ENCODE data around the gene RCN1.

GRCh38 chr11:32081901-32082300 lies 9.0 kb upstream of the RCN1 start:
- no peak for TF ChIP-seq SP1 (IDR thresholded peaks at IDR 0.05; ENCODE audit: low read depth)
- TF ChIP-seq CTCF (IDR thresholded peaks at IDR 0.05 in 2 of 3, conservative IDR thresholded peaks at IDR 0.05 in 1 of 3; ENCODE audit: borderline replicate concordance in 1 of 3, insufficient read depth in 1 of 3, low read depth in 2 of 3, low read length in 2 of 3), result no peak
- no peak for TF ChIP-seq POLR2A (IDR thresholded peaks at IDR 0.05; ENCODE audit: borderline replicate concordance, extremely low read depth, insufficient read depth, insufficient read length)
- no peak for TF ChIP-seq MAX (IDR thresholded peaks at IDR 0.05)
- no peak for TF ChIP-seq ZNF274 (IDR thresholded peaks at IDR 0.05; ENCODE audit: low read depth, low read length)
- TF ChIP-seq YY1 (IDR thresholded peaks at IDR 0.05; ENCODE audit: extremely low read depth, insufficient replicate concordance, low read depth, low read length), result no peak
